GM21381 (cell line): Measurements from ENCODE around the gene SLC22A1.
"Not testable (repeated sequence)": the region's sequence is repeated elsewhere in the genome, so short reads cannot be mapped to it uniquely, and the experiment has no call there.

Experiments
- ATAC-seq: cut with Tn5 transposase; IDR thresholded peaks from one replicate; pipeline ENCODE4 v1.9.1; 2021; ENCODE audit warnings: mild to moderate bottlenecking, moderate library complexity; ENCODE audit not compliant: unreplicated experiment

The SLC22A1 gene

GRCh38 chr6:160121558-160121957, at the start of gene SLC22A1:
TSS of gene SLC22A1 (plus strand) at chr6:160121815. CDS start at chr6:160121936, 121 bp downstream.
- no peak for ATAC-seq

GRCh38 chr6:160073272-160073671, 48.3 kb upstream of the SLC22A1 start:
- ATAC-seq, result no peak

- ATAC-seq, result no peak
Observed at GRCh38 chr6:160076009-160076408, 45.6 kb upstream of the SLC22A1 start.

DNA sequence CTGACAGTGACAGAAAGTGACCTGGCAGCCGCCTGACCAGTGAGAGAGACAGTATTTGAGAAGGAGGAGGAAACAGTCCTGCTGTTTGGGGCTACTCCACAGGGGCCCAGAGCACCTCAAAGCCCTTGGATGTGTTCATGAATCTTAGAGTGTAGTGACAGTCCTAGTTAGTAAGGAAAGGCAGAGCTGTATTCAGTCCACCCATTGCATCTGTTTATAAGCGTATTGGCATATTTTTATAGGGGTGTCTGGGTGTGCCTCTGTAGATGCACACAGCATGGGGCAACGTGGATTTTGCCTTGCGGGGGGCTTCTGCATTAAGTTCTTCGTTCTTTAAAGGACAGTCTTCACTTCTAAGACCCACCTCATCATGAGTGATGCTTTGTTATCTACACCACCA, 44.6 kb upstream of the SLC22A1 start:
- no peak for ATAC-seq

- ATAC-seq, result no peak
Observed at GRCh38 chr6:160077526-160077925, 44.1 kb upstream of the SLC22A1 start.

GRCh38 chr6:160078883-160079685, 42.5 kb upstream of the SLC22A1 start:
- ATAC-seq, result no peak

DNA sequence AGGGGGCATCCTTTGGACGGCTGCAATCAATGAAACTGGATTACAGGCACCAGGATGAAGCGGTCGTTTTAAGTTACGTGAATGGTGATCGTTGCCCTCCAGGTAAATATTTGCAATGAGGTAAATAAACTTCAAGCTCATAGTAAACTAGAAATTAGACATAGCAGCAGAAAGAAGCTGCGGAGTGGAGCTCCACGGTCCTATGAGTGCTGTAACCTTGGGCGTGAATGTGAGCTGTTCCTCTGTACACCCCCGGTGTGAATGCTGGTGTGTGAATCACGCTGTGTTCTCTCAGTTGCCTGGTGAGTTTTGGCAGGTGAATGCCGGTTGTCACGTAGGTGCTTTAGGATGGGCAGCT, 42.0 kb upstream of the SLC22A1 start:
- ATAC-seq, result no peak

DNA sequence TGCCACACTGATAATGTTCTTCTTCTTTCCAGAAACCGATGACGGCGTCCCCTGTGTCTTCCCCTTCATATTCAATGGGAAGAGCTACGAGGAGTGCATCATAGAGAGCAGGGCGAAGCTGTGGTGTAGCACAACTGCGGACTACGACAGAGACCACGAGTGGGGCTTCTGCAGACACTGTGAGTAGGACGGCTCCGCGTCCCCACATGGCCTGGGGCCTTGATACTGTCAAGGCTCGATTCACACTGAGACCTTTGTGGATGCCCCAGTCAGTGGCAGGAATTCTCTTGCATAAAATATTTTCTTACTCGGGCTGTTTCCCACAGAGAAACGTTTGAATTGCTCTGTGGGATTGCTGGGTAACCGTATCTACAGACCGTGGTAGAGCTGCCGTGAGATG, 41.5 kb upstream of the SLC22A1 start:
- ATAC-seq, result no peak

DNA sequence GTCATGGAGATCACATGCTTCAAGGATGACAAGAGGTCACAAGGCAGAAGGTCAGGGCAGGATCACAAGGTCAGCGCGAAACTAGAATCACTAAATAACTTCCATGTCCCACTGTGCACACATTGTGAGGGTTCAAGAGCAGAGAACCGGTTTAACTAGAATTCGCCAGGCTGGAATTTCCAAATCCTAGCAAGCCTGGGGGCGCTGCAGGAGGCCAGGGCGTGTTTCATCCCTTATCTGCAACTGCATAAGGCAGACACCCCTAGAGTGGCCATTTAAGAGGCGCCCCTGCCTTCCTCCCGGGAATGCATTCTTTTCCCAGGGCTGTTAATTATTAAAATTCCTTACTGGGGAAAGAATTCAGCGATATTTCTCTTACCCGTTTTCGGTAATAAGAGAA, 40.2 kb upstream of the SLC22A1 start:
- ATAC-seq, result no peak

DNA sequence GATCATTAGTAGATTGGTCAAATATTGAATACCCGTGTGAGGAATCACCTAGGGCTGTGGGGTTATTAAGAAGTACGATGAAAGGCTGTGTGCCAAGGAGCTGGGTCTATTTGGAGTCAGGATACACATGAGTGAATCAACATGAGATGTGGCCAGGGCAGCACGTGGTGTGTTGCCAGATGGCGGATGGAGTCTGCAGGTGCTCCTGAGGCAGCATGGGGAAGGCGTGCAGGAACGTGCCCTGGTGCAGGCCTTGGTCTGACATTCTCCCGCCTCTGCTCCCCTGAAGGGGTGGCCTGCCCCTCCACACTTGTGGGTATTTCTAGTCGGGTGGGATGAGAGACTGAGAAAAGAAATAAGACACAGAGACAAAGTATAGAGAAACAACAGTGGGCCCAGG, 39.0 kb upstream of the SLC22A1 start:
- no peak for ATAC-seq

DNA sequence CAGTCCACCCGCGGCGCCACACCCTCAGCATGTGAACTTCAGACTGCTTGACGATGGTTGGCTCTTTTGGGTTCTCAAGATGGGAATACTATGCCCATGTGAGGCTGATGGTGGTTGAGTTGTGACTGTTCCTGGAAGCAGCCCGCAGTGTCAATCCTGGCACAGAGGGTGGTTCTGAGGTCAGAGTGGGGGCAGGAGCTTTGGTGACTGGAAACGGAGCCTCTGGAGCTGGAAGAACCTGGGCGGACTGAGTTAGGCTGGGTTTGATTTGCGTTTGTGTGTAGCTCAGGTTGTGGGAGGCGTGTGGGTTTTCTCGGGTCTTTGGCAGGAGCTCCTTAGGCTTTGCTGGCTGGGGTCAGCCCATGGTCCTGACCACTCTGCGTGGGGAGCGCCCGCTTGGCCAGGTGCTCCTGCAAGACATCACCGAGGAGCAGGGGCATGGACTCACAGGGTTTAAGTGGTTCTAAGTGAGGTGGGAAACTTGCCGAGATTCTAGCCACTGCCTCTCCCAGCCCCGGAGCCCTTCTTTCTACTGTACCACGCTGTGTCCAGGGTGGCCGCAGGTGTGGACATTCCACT, 37.3 kb upstream of the SLC22A1 start:
- no peak for ATAC-seq

GRCh38 chr6:160085226-160085625, 36.4 kb upstream of the SLC22A1 start:
- ATAC-seq, result no peak

DNA sequence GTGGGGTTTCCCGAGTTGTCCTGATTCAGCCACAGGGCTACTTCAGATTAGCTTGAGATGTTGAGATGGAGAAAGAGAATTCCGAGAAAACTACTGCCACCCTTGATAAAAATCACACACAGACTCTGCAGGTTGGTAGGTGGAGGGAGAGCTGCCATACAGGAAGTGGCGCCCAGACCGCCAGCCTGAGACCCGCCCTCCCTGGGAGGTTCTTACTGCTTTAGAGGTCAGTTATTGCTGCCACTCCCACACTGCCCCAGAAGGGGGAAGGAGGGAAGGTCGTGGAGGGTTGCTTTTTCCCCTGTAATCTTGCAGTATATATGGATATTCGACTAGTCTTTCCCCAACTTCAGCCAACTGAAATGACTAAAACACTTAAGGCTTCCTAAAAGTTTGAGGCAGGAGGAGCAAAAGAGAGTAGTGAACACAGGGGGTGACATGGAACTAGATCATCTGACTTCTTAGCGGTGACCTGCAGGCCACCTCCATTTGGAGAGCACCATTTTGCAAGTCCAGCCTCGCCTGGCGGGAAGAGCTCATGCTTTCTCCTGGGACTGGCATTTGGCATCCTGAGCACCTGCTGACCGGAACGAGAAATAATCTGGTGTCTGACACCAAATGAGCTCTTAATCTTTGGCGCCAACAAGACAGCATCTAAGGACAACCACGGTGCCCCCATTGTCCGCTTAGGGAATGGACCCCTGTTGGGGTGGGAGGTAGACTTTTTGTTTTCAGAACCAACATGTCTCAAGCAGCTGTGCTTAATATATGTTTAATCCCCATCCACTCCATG, 35.7 kb upstream of the SLC22A1 start:
- no peak for ATAC-seq

DNA sequence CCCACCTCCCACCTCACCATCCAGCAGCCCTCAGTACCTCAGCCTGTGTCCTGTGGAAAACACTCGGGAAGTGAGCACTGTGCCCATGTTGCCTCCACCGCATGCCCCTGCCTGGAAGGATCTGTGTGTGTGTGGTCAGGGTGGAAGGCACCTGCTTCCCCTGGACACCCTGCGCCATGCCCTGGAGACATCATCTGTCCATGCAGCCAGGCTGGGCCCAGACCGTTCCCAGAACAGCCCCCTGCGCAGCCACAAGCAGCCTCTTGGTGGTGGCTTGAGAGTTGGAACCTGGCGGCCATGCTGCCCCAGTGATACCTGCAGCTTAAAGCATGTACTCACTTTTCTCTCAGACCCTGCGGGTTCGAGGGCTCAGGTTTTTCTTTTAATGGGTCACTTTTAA, 34.9 kb upstream of the SLC22A1 start:
- no peak for ATAC-seq

GRCh38 chr6:160088069-160088783, 33.4 kb upstream of the SLC22A1 start:
- ATAC-seq, result no peak

GRCh38 chr6:160088784-160089533, 32.7 kb upstream of the SLC22A1 start:
- ATAC-seq, result no peak

DNA sequence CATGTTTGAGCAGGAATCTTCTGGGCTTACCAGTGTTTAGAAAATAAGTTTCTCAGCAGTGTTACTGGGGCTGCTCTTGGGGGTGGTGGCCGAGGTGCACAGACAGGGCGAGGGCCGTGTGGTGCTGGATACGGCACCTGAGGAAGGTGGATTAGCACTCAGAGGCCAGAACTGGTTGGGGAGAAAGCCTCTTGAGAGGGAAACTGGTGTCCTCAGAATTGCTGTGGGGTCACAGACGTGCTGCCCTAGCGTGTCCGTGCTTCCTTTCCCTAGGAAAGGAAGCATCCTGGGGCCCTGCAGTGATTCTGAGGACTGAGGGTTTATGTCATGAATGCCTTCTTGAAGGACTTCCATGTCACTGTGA, 32.1 kb upstream of the SLC22A1 start:
- no peak for ATAC-seq

DNA sequence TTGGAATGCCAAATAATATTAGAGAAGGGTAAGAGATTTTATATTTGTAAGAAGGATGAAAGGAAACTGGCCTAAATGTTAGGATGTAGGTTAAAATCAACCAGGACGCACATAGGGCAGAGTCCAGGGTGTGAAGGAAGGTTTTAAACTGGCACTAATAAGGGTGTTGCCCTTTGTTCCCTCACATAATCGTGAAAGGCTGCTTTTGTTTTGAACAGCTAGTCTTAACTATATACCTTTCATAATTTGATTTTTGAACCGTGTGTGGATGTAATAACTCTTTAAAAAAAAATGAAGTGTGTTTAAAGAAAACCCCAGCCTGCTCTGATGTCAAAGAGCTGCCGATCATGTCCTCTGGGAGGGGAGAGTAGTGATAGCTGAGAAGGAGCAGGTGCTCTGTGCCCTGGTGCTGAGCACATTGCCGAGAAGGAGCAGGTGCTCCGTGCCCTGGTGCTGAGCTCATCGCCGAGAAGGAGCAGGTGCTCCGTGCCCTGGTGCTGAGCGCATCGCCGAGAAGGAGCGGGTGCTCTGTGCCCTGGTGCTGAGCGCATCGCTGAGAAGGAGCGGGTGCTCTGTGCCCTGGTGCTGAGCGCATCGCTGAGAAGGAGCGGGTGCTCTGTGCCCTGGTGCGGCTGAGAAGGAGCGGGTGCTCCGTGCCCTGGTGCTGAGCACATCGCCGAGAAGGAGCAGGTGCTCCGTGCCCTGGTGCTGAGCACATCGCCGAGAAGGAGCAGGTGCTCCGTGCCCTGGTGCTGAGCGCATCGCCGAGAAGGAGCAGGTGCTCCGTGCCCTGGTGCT, 31.0 kb upstream of the SLC22A1 start:
- not testable (repeated sequence) for ATAC-seq

- not testable (repeated sequence) for ATAC-seq
Observed at GRCh38 chr6:160092176-160092575, 29.4 kb upstream of the SLC22A1 start.

GRCh38 chr6:160092602-160093001, 29.0 kb upstream of the SLC22A1 start:
- ATAC-seq, result no peak
